OCI-LY7 (cell line): ENCODE measurements around the gene GALNT9.

Experiments
- EZH2phosphoT487 ChIP-seq: fragments of 200-600 bp; sonication (generic); IDR thresholded peaks from 2 replicates; pipeline ENCODE4 v1.6.1; 2018; ENCODE audit warnings: low read depth, borderline replicate concordance, mild to moderate bottlenecking, mixed run types, antibody characterized with exemption, low read length, moderate library complexity, mixed read lengths
- TF ChIP-seq, protein P1 (sequence below): fragments of 200-600 bp; sonication (generic); conservative IDR thresholded peaks from 2 replicates; pipeline ENCODE4 v1.5.1; 2014; ENCODE audit warnings: mild to moderate bottlenecking, antibody characterized with exemption, low read length, moderate library complexity, mixed read lengths

DNA sequence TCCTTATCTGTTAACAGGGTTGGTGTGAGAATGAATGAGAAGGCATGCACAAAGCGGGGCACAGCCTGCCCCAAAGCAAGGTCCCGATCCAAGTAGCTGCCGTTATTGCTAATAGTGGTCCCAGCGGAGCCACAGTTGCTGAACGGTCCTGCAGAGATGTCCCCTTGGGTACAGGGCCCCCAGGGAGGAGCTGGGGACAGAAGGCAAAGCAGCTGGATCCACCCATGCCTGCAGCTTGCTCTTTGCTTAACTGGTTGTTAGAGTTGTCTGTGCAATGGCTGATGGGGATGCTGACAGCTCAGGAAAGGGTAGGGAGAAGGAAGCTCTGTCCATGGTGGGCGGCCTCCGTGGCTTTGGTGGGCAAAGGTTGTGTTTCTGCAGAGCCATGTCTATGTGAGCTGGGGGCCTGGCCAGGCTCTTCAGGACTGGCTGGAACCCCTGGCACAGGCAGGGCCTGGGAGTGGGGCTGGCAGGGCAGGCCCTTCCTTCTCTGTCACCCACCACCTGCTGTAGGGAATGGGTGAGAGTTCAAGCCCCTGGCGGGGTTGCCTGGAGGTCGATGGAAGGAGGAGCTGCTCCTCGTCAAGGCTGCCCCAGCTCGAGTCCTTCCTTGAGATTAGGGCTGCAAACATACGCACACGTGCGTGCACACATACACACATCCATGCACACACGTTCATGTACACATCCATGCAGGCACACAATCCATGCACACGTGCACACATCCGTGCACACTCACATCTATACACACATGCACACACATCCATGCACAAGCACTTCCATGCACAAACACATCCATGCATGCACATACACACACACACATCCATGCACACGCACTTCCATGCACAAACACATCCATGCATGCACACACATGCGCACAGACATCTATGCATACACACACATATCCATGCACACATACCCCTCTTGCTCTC lies 149.7 kb downstream of the GALNT9 start:
- TF ChIP-seq, protein P1, sequence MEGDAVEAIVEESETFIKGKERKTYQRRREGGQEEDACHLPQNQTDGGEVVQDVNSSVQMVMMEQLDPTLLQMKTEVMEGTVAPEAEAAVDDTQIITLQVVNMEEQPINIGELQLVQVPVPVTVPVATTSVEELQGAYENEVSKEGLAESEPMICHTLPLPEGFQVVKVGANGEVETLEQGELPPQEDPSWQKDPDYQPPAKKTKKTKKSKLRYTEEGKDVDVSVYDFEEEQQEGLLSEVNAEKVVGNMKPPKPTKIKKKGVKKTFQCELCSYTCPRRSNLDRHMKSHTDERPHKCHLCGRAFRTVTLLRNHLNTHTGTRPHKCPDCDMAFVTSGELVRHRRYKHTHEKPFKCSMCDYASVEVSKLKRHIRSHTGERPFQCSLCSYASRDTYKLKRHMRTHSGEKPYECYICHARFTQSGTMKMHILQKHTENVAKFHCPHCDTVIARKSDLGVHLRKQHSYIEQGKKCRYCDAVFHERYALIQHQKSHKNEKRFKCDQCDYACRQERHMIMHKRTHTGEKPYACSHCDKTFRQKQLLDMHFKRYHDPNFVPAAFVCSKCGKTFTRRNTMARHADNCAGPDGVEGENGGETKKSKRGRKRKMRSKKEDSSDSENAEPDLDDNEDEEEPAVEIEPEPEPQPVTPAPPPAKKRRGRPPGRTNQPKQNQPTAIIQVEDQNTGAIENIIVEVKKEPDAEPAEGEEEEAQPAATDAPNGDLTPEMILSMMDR: no peak
- TF ChIP-seq EZH2phosphoT487: no peak
